ENCODE data around the gene KIF22. TPM values are rescaled to one million over a fixed set of nuclear protein-coding genes. Genes with fewer than 3 reads are reported as not detected.
A peak's percentile ranks its signal among the peaks of the same experiment; 100 is the strongest.
"Not testable (repeated sequence)": the region's sequence is repeated elsewhere in the genome, so short reads cannot be mapped to it uniquely, and the experiment has no call there.

Gene KIF22
- total RNA-seq, 1 experiment from 2014 or later, result 111 TPM

- TF ChIP-seq REST (IDR thresholded peaks at IDR 0.05; ENCODE audit: insufficient read depth in 1 of 2, low read depth in 2 of 2, low read length in 1 of 2), result no peak
- no peak for TF ChIP-seq POLR2AphosphoS5 (IDR thresholded peaks at IDR 0.05; ENCODE audit: low read depth, low read length)
- 0 out of 2 replicates have a peak, but pooled peaks have one; percentile 16 for TF ChIP-seq SIN3A (IDR thresholded peaks at IDR 0.05; ENCODE audit: borderline replicate concordance, insufficient read depth, low read depth, low read length)
- DNase-seq (ENCODE audit: low read depth, low spot score) (no peak), ATAC-seq (peak; percentile 59)
- ChIA-PET CTCF (interaction anchor here (0.7 kb wide), 1 partner anchor 91 kb away, joined by 3 read pairs; no protein-coding TSS in a partner anchor), POLR2A (no interaction called here)
- intact Hi-C loops (cut with micrococcal nuclease; ENCODE audit: unreplicated experiment), result no loop called here
- Histone ChIP-seq H3K4me1 (ENCODE audit: control insufficient read depth, insufficient read depth, low read length) (peaks cover 12% of the 10 kb centered on the region), H3K36me3 (ENCODE audit: control insufficient read depth, insufficient read depth, low read length) (no peaks in the 10 kb centered on the region; the same call in 1 of the 2 replicates), H3K4me3 (ENCODE audit: low read depth in 2 of 2, low read length in 2 of 2) (peak overlapping the region; percentile 87 to 93), H3K27ac (ENCODE audit: low read length) (peak overlapping the region; percentile 94), H3K27me3 (ENCODE audit: control insufficient read depth, insufficient read depth, low read length) (no peaks in the 10 kb centered on the region), H3K9me3 (ENCODE audit: control insufficient read depth, insufficient read depth, low read depth, low read length) (no peaks in the 10 kb centered on the region)
- BruUV-seq (replicated peaks), result TSS peak; percentile 84
- in situ Hi-C loops (cut with HindIII; ENCODE audit: low pct_unique_long_range_greater_than_20kb, low sequenced_read_pairs), result no loop called here
These were observed 646 bp downstream of the KIF22 start for GRCh38 chr16:29790949-29791844.

- Histone ChIP-seq H3K27ac (ENCODE audit: low read length) (peak overlapping the region; percentile 94), H3K27me3 (ENCODE audit: control insufficient read depth, insufficient read depth, low read length) (no peaks in the 10 kb centered on the region), H3K9me3 (ENCODE audit: control insufficient read depth, insufficient read depth, low read depth, low read length) (no peaks in the 10 kb centered on the region), H3K4me1 (ENCODE audit: control insufficient read depth, insufficient read depth, low read length) (peaks cover 12% of the 10 kb centered on the region), H3K4me3 (ENCODE audit: low read depth in 2 of 2, low read length in 2 of 2) (peak overlapping the region; percentile 87 to 93), H3K36me3 (ENCODE audit: control insufficient read depth, insufficient read depth, low read length) (no peaks in the 10 kb centered on the region; the same call in 1 of the 2 replicates)
- DNase-seq (ENCODE audit: low read depth, low spot score) (no peak), ATAC-seq (no peak)
- POLR2A ChIA-PET, result interaction anchor here (0.6 kb wide), 1 partner anchor 30 kb away, joined by 5 read pairs; no protein-coding TSS in a partner anchor
- intact Hi-C loops (cut with micrococcal nuclease; ENCODE audit: unreplicated experiment) (no loop called here), in situ Hi-C loops (cut with HindIII; ENCODE audit: low pct_unique_long_range_greater_than_20kb, low sequenced_read_pairs) (no loop called here)
- BruUV-seq (replicated peaks), result no TSS peak
- CTCF ChIA-PET, result no interaction called here
- no peak for TF ChIP-seq TCF7L2 (IDR thresholded peaks at IDR 0.05; ENCODE audit: low read depth, low read length)
- TF ChIP-seq CTCF (IDR thresholded peaks at IDR 0.05), result no peak
- no peak for TF ChIP-seq POLR2AphosphoS5 (IDR thresholded peaks at IDR 0.05; ENCODE audit: low read depth, low read length)
- no peak for TF ChIP-seq REST (IDR thresholded peaks at IDR 0.05; ENCODE audit: insufficient read depth in 1 of 2, low read depth in 2 of 2, low read length in 1 of 2)
- no peak for TF ChIP-seq SIN3A (IDR thresholded peaks at IDR 0.05; ENCODE audit: borderline replicate concordance, insufficient read depth, low read depth, low read length)
These were observed 1.6 kb downstream of the KIF22 start for GRCh38 chr16:29791845-29792807.

- DNase-seq (ENCODE audit: low read depth, low spot score); H3K36me3 ChIP-seq (ENCODE audit: control insufficient read depth, insufficient read depth, low read length); in situ Hi-C loops (cut with HindIII; ENCODE audit: low pct_unique_long_range_greater_than_20kb, low sequenced_read_pairs); BruUV-seq (replicated peaks); H3K9me3 ChIP-seq (ENCODE audit: control insufficient read depth, insufficient read depth, low read depth, low read length); H3K27ac ChIP-seq (ENCODE audit: low read length); ATAC-seq; H3K27me3 ChIP-seq (ENCODE audit: control insufficient read depth, insufficient read depth, low read length); CTCF ChIA-PET; intact Hi-C loops (cut with micrococcal nuclease; ENCODE audit: unreplicated experiment); H3K4me3 ChIP-seq (ENCODE audit: low read depth in 2 of 2, low read length in 2 of 2): not testable (repeated sequence)
- H3K4me1 ChIP-seq (ENCODE audit: control insufficient read depth, insufficient read depth, low read length), result peaks cover 12% of the 10 kb centered on the region
- POLR2A ChIA-PET, result interaction anchor here (1.5 kb wide), 1 partner anchor 11 kb away, joined by 14 read pairs; no protein-coding TSS in a partner anchor
These were observed 2.6 kb downstream of the KIF22 start for GRCh38 chr16:29793153-29793552.
